ENCODE measurements around the gene KLRC1. TPM values are rescaled to one million over a fixed set of nuclear protein-coding genes. Genes with fewer than 3 reads are reported as not detected.

KLRC1 gene
- total RNA-seq, 1 donor from 2014 or later, result not detected

DNA sequence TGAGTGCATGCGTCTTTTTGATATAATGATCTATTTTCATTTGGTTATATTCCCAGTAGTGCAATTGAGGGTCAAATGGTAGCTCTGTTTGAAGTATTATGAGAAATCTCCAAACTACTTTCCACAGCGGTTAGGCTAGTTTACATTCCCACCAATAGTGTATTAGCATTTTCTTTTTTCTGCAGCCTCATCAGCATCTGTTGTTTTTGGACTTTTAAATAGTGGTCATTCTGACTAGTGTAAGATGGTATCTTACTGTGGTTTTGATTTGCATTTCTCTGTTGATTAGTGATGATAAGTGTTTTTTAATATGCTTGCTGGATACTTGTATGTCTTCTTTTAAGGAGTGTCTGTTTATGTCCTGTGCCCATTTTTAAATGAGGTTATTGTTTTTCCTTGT is 3.7 kb upstream of the KLRC1 start:
- H3K4me3 Mint-ChIP-seq, result no peak overlapping the region
- H3K9me3 Mint-ChIP-seq, result peaks cover 25% of the 10 kb centered on the region

DNA sequence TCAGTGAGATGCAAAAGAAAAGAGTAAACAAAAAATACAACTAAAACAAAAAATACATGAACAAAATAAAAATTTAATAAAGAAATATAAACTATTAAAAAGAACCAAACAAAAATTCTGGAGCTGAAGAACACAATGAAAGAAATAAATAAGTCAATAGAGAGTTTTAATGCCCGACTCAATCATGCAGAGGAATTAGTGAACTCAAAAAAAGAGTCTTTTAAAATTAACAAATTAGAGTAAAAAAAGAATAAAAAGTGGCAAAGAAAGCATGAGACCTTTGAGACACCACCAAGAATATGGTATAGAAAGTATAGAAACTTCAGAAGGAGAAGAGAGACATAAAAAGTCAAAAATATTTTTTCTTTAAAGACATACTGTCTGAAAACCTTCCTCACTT is 2.6 kb upstream of the KLRC1 start:
- TF ChIP-seq EZH2phosphoT487 (IDR thresholded peaks at IDR 0.05) (no peak), EZH2 (IDR thresholded peaks at IDR 0.05) (no peak)
- TF ChIP-seq, protein P1, sequence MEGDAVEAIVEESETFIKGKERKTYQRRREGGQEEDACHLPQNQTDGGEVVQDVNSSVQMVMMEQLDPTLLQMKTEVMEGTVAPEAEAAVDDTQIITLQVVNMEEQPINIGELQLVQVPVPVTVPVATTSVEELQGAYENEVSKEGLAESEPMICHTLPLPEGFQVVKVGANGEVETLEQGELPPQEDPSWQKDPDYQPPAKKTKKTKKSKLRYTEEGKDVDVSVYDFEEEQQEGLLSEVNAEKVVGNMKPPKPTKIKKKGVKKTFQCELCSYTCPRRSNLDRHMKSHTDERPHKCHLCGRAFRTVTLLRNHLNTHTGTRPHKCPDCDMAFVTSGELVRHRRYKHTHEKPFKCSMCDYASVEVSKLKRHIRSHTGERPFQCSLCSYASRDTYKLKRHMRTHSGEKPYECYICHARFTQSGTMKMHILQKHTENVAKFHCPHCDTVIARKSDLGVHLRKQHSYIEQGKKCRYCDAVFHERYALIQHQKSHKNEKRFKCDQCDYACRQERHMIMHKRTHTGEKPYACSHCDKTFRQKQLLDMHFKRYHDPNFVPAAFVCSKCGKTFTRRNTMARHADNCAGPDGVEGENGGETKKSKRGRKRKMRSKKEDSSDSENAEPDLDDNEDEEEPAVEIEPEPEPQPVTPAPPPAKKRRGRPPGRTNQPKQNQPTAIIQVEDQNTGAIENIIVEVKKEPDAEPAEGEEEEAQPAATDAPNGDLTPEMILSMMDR (IDR thresholded peaks at IDR 0.05), result no peak
- Histone ChIP-seq H3K4me3 (no peak overlapping the region), H2AFZ (replicated peaks) (no peak overlapping the region), H3K79me2 (ENCODE audit: low read depth) (no peaks in the 10 kb centered on the region), H3K27ac (no peak overlapping the region), H3K27me3 (no peaks in the 10 kb centered on the region), H3K4me1 (no peaks in the 10 kb centered on the region), H3K4me2 (no peak overlapping the region), H3K9me3 (ENCODE audit: low read depth) (no peaks in the 10 kb centered on the region), H3K9ac (no peak overlapping the region), H4K20me1 (ENCODE audit: low read depth) (no peaks in the 10 kb centered on the region), H3K36me3 (no peaks in the 10 kb centered on the region), H3F3A (ENCODE audit: low read depth) (no peaks in the 10 kb centered on the region)
- H3K36me3 Mint-ChIP-seq, result no peaks in the 10 kb centered on the region
- no peak for DNase-seq (ENCODE audit: low spot score)
- H3K4me3 Mint-ChIP-seq, result no peak overlapping the region
- no peaks in the 10 kb centered on the region for H3K27me3 Mint-ChIP-seq (ENCODE audit: insufficient read depth, low read depth)
- no peak overlapping the region for H3K27ac Mint-ChIP-seq
- H3K4me1 Mint-ChIP-seq, result no peaks in the 10 kb centered on the region
- peaks cover 23% of the 10 kb centered on the region for H3K9me3 Mint-ChIP-seq

More for the DNA sequence above, 3.7 kb upstream of the KLRC1 start:
- no peaks in the 10 kb centered on the region for H3K4me1 Mint-ChIP-seq
- Histone ChIP-seq H4K20me1 (ENCODE audit: low read depth) (no peaks in the 10 kb centered on the region), H3F3A (ENCODE audit: low read depth) (no peaks in the 10 kb centered on the region), H3K9me3 (ENCODE audit: low read depth) (no peaks in the 10 kb centered on the region), H3K79me2 (ENCODE audit: low read depth) (no peaks in the 10 kb centered on the region), H3K9ac (no peak overlapping the region), H3K27ac (no peak overlapping the region), H3K27me3 (no peaks in the 10 kb centered on the region), H3K4me2 (no peak overlapping the region), H3K4me1 (no peaks in the 10 kb centered on the region), H3K36me3 (no peaks in the 10 kb centered on the region), H3K4me3 (no peak overlapping the region), H2AFZ (replicated peaks) (no peak overlapping the region)
- TF ChIP-seq EZH2 (IDR thresholded peaks at IDR 0.05) (no peak), EZH2phosphoT487 (IDR thresholded peaks at IDR 0.05) (no peak)
- TF ChIP-seq, protein P1 (IDR thresholded peaks at IDR 0.05), result no peak
- H3K27me3 Mint-ChIP-seq (ENCODE audit: insufficient read depth, low read depth), result no peaks in the 10 kb centered on the region
- H3K36me3 Mint-ChIP-seq, result no peaks in the 10 kb centered on the region
- H3K27ac Mint-ChIP-seq, result no peak overlapping the region
- no peak for DNase-seq (ENCODE audit: low spot score)

DNA sequence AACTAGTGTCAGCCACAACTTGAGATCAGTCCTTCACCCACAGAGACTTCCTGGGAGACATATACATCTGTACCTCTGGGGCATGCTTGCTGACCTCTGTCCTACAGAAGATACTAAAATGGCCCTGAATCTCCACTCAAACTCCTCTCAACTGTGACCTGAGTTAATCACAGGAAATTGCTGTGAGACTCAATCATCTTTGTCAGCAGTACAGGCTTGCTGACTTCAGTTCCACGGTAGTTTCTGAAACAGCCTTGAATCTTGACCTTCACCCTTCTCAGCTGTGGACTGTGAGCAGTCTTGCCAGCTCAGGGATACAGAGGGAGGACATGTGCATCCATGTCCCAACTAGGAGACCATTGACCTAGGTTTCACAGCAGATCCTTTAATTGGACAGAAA is 1.4 kb upstream of the KLRC1 start:
- TF ChIP-seq EZH2 (IDR thresholded peaks at IDR 0.05) (no peak), EZH2phosphoT487 (IDR thresholded peaks at IDR 0.05) (no peak)
- TF ChIP-seq, protein P1 (IDR thresholded peaks at IDR 0.05), result no peak
- no peaks in the 10 kb centered on the region for H3K79me2 ChIP-seq (ENCODE audit: low read depth)
- no peaks in the 10 kb centered on the region for H3K4me1 Mint-ChIP-seq
- H3K27me3 Mint-ChIP-seq (ENCODE audit: insufficient read depth, low read depth), result no peaks in the 10 kb centered on the region
- H3K36me3 Mint-ChIP-seq, result no peaks in the 10 kb centered on the region
- H3K27me3 ChIP-seq, result no peaks in the 10 kb centered on the region
- H3K36me3 ChIP-seq, result no peaks in the 10 kb centered on the region
- peaks cover 23% of the 10 kb centered on the region for H3K9me3 Mint-ChIP-seq
- no peaks in the 10 kb centered on the region for H3K4me1 ChIP-seq
- no peaks in the 10 kb centered on the region for H3K9me3 ChIP-seq (ENCODE audit: low read depth)
- no peak overlapping the region for H2AFZ ChIP-seq (replicated peaks)
- no peak overlapping the region for H3K4me3 ChIP-seq
- no peak overlapping the region for H3K9ac ChIP-seq
- H3K27ac ChIP-seq, result no peak overlapping the region
- H3K4me2 ChIP-seq, result no peak overlapping the region
- DNase-seq (ENCODE audit: low spot score), result no peak
- no peaks in the 10 kb centered on the region for H3F3A ChIP-seq (ENCODE audit: low read depth)
- no peaks in the 10 kb centered on the region for H4K20me1 ChIP-seq (ENCODE audit: low read depth)
- H3K27ac Mint-ChIP-seq, result no peak overlapping the region
- no peak overlapping the region for H3K4me3 Mint-ChIP-seq

Data from neural progenitor cell (in vitro differentiated cells).